ENCODE data around the gene FAM227B.
A peak's percentile ranks its signal among the peaks of the same experiment; 100 is the strongest.
"Not testable (repeated sequence)": the region's sequence is repeated elsewhere in the genome, so short reads cannot be mapped to it uniquely, and the experiment has no call there.

FAM227B gene

GRCh38 chr15:49606594-49606993 lies 14.0 kb downstream of the FAM227B start:
- DNase-seq = no peak

GRCh38 chr15:49605588-49605987 lies 15.0 kb downstream of the FAM227B start:
- no peak for DNase-seq

GRCh38 chr15:49604625-49605409 lies 15.8 kb downstream of the FAM227B start:
- DNase-seq = no peak

- DNase-seq = not testable (repeated sequence)
Measured at GRCh38 chr15:49592829-49593316, 27.7 kb downstream of the FAM227B start.

GRCh38 chr15:49589030-49589429 lies 31.6 kb downstream of the FAM227B start:
- no peak for DNase-seq

GRCh38 chr15:49573421-49573820 lies 47.2 kb downstream of the FAM227B start:
- no peak for DNase-seq

- DNase-seq = no peak
Measured at GRCh38 chr15:49570672-49571071, 49.9 kb downstream of the FAM227B start.

- no peak for DNase-seq
Measured at GRCh38 chr15:49570174-49570573, 50.4 kb downstream of the FAM227B start.

- no peak for DNase-seq
Measured at GRCh38 chr15:49560045-49560444, 60.6 kb downstream of the FAM227B start.

GRCh38 chr15:49558929-49559328 lies 61.7 kb downstream of the FAM227B start:
- DNase-seq = no peak

- no peak for DNase-seq
Measured at GRCh38 chr15:49556437-49556836, 64.2 kb downstream of the FAM227B start.

GRCh38 chr15:49550342-49550741 lies 70.3 kb downstream of the FAM227B start:
- not testable (repeated sequence) for DNase-seq

GRCh38 chr15:49538520-49538919 lies 82.1 kb downstream of the FAM227B start:
- no peak for DNase-seq

- no peak for DNase-seq
Measured at GRCh38 chr15:49530092-49530491, 90.5 kb downstream of the FAM227B start.

- DNase-seq = no peak
Measured at GRCh38 chr15:49528289-49528688, 92.3 kb downstream of the FAM227B start.

- no peak for DNase-seq
Measured at GRCh38 chr15:49521802-49522201, 98.8 kb downstream of the FAM227B start.

GRCh38 chr15:49512739-49513138 lies 107.9 kb downstream of the FAM227B start:
- DNase-seq = not testable (repeated sequence)

- no peak for DNase-seq
Measured at GRCh38 chr15:49507261-49507660, 113.4 kb downstream of the FAM227B start.

GRCh38 chr15:49506341-49506740 lies 114.3 kb downstream of the FAM227B start:
- peak; percentile 0 for DNase-seq

- DNase-seq = no peak
Measured at GRCh38 chr15:49501586-49501985, 119.0 kb downstream of the FAM227B start.

- no peak for DNase-seq
Measured at GRCh38 chr15:49495993-49496753, 124.4 kb downstream of the FAM227B start.

GRCh38 chr15:49494842-49495241 lies 125.8 kb downstream of the FAM227B start:
- DNase-seq = no peak

GRCh38 chr15:49492830-49493229 lies 127.8 kb downstream of the FAM227B start:
- DNase-seq = no peak

GRCh38 chr15:49492151-49492550 lies 128.5 kb downstream of the FAM227B start:
- no peak for DNase-seq

All from GDM1 (cell line).